GM19372 (cell line): Measurements from ENCODE around the gene DPEP2NB.
"Not testable (repeated sequence)": the region's sequence is repeated elsewhere in the genome, so short reads cannot be mapped to it uniquely, and the experiment has no call there.

Source experiments
- ATAC-seq: cut with Tn5 transposase; IDR thresholded peaks from one replicate; pipeline ENCODE4 v1.9.1; 2021; ENCODE audit warnings: mild to moderate bottlenecking, low read depth, moderate library complexity; ENCODE audit not compliant: unreplicated experiment

DPEP2NB gene

DNA sequence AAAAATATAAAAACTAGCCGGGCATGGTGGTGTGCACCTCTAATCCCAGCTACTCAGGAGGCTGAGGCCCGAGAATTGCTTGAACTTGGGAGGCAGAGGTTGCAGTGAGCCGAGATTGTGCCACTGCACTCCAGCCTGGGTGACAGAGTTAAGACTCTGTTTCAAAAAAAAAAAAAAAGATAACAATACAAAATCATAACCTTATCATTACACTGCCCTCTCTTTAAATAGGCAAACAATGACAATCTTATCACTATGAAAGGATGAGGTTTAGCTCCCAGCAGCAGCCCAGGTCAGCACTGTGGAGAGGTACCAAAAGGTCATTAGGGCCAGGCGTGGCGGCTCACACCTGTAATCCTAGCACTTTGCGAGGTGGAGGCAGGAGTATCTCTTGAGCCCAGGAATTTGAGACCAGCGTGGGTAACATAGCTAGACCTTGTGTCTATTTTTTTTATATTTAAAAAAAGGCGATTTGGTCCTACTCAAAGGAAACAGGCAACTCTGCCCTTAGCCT, 3.5 kb upstream of the DPEP2NB start:
- no peak for ATAC-seq

DNA sequence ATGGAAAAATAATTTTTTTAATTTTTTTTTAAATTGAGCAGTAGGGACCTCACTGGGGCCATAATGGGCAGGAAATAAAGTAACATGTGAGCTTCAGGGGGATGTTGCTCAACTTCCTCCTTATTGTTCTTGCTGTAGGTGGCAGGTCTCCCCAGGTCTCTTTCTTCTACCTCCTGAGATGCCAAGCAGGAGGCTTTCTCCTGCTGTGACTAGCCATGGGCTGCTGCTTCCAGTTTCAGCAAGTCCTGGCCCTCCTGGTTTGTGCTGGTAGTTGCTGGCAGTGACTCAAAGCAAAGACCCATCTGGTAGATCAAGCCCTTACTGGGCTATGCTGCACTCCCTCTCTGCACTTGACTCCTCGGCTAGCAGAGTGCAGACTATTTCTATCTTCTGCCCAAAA, 2.3 kb downstream of the DPEP2NB start:
- no peak for ATAC-seq

DNA sequence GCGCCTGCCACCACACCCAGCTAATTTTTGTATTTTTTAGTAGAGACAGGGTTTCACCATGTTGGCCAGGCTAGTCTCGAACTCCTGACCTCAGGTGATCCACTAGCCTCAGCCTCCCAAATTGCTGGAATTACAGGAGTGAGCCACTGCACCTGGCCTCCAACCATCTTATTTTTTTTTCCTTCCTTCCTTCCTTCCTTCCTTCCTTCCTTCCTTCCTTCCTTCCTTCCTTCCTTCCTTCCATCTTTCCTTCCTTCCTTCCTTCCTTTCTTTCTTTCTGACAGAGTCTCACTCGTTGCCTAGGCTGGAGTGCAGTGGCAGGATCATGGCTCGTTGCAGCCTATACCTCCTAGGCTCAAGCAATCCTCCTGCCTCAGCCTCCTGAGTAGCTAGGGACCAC, 5.8 kb downstream of the DPEP2NB start:
- ATAC-seq, result not testable (repeated sequence)

DNA sequence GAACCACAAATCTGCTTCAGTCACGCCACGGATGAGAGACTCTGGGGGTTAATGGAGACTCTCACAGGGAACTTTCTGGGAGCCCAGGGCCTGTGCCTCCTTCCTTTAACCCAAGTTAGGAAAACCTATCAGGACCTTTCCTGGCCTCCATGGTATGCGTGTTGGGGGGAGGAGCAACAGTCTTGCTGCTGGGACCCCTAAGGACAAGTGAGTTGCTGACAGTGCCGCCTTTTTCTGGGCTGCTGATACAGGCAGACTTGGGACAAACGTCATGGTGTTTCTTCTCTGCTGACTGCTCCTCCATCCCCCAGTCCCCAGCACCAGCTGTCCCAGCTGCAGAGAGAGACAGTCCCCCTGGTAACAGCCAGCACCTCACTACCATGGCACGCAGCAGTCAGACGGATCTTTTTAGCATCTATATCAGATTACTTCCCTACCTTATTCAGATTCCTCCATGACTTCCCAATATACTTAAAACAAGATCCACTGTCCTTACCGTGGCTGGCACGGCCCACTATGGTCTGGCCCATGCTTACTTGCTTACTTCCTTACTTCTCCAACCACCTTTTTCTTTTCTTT, 6.5 kb downstream of the DPEP2NB start:
- no peak for ATAC-seq

DNA sequence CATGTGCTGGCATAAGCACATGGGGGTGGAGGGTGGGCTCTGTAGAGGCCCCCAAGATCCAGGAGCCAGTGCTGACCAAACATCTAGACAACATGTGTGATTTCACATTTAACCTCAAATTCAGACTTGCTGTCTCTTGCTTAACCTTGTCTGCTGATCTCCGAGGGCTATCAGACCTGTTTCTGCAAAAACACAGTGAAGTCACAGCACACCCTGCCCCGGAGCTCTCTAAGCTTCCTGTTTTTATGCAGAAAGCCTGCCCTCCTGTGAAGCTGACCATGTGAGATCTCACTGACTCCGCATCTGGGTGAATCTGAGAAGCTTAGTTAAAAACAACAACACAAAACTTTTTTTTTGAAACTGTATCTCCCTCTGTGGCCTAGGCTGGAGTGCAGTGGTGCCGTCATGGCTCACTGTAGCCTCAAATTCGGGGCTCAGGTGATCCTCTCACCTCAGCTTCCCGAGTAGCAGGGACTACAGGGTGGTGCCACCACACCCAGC, 9.9 kb downstream of the DPEP2NB start:
- no peak for ATAC-seq

DNA sequence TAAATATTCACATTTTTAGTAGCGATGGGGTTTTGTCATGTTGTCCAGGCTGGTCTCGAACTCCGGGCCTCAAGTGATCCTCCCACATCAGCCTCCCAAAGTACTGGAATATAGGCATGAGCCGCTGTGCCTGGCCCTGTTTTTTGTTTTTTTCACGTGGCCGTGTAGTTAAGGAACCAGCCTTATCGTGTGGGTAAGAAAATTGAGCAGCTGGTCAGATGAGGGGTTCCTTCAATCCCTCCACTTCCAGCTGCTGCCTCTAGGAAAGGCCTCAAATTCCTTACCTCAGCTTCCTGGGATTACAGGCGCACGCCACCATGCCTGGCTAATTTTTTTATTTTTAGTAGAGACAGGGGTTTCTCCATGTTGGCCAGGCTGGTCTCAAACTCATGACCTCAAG, 10.5 kb downstream of the DPEP2NB start:
- ATAC-seq, result no peak

DNA sequence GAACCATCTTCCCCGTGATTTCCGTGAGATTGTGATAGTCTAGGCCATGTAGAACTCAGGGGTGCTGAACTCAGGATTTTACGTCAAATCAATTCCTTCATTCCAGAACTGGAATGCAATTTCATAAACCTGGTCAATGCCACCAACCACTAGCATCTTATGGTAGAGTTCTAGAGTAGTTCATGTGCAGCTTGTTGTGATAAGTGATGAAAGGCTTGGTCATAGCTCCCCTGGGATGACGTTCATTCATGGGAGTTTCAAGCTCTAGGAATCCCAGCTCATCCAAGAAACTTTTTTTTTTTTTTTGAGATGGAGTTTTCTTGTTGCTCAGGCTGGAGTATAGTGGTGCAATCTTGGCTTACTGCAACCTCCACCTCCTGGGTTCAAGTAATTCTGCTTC, 12.7 kb downstream of the DPEP2NB start:
- no peak for ATAC-seq

DNA sequence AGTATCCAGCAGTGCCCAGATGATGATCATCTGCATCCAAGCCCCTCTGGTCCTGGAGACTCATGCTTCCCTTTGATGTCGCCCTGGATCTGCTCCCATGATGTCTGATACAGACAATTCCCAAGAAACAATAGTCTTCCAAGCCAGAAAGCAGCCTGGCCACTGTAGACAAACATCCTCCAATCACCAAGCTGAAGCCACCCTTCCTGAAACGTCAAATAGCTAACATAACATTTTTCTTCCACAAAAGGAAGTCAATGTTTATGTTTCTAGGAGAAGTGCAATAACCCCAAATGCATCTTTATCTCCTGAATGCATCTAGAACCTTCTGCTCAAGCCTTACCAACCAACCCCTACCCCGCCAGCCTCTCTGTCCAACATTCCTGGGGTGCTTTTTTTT, 15.3 kb downstream of the DPEP2NB start:
- no peak for ATAC-seq

DNA sequence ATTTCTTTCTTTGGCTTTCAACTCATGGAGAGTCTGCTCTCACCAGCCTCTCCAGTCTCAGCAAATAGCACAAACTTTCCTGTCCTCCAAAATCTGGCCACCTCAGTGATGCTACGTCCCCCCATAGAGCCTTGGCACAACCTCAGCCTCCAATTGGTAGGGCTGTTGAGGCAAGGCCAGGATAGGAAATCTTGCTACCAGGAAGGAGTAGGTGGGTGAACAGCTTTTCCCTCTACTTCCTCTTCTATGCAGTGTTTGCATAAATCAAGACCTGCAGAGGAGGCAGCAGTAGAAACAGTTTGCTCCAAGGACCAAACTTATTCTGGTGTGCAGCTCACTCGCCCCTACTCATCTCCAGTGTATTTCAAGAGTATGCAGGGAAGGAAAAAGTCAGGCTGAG, 15.7 kb downstream of the DPEP2NB start:
- ATAC-seq, result no peak

DNA sequence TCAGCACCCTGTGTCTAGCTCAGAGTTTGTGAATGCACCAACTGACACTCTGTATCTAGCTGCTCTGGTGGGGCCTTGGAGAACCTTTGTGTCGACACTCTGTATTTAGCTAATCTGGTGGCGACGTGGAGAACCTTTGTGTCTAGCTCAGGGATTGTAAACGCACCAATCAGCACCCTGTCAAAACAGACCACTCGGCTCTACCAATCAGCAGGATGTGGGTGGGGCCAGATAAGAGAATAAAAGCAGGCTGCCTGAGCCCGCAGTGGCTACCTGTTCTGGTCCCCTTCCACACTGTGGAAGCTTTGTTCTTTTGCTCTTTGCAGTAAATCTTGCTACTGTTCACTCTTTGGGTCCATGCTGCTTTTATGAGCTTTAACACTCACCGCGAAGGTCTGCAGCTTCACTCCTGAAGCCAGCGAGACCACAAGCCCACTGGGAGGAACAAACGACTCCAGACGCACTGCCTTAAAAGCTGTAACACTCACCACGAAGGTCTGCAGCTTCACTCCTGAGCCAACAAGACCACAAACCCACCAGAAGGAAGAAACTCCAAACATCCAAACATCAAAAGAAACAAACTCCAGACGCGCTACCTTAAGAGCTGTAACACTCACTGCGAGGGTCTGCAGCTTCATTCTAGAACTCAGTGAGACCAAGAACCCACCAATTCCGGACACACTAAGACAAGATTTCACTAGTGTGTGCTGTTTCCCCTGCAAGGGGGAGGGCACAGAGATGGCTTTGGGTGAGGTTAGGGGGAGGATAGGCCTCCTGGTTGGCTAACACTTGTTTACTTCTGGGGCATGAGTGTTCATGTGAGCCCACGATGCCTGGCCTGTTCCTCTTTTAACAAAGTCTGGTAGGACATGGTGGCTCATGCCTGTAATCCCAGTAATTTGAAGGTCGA, 16.7 kb downstream of the DPEP2NB start, which contains the start of gene DPEP2:
Gene DPEP2, minus strand, starts transcription at position 706 of the 910 bp plus-strand sequence. CDS start 6,272 bp downstream, outside the sequence.
- ATAC-seq, result not testable (repeated sequence)

DNA sequence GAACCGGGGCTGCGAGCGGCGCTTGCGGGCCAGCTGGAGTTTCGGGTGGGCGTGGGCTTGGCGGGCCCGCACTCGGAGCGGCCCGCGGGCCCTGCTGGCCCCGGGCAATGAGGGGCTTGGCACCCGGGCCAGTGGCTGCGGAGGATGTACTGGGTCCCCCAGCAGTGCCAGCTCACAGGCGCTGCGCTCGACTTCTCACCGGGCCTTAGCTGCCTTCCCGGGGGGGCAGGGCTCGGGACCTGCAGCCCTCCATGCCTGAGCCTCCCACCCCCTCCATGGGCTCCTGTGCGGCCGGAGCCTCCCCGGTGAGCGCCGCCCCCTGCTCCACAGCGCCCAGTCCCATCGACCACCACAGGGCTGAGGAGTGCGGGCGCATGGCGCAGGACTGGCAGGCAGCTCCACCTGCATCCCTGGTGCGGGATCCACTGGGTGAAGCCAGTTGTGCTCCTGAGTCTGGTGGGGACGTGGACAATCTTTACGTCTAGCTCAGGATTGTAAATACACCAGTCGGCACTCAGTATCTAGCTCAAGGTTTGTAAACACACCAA, 17.4 kb downstream of the DPEP2NB start:
- ATAC-seq, result not testable (repeated sequence)

DNA sequence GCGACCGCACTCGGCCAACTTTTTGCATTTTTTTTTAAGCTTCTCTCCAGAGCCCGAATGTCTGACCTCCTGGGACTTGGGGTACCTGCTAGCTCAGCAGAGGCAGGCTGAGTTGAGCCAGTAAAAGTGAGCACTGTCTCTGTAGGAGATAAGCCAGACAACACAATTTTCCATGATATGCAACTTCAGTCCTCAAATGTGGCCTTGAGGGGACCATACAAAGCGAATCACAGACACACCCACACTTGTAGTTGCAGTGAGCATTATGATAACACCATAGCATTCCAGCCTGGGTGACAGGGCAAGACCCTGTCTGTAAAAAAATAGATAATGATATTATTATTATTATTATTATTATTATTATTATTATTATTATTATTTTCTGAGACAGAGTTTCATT, 19.0 kb downstream of the DPEP2NB start:
- ATAC-seq, result no peak

DNA sequence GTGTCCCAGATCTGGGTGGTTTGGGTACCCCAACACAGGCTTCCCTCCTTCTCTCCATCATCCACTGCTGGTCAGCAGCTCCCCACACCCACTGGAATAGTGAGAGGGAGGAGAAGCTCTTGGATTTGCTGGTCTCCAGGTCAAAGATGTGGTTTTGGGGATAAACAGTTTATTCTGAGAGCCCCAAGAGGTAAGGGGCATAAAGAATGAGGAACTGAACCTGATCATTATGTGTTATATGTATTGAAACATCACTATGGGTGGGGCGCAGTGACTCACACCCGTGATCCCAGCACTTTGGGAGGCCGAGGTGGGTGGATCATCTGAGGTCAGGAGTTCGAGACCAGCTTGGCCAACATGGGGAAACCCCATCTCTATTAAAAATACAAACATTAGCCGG, 20.3 kb downstream of the DPEP2NB start:
- no peak for ATAC-seq

DNA sequence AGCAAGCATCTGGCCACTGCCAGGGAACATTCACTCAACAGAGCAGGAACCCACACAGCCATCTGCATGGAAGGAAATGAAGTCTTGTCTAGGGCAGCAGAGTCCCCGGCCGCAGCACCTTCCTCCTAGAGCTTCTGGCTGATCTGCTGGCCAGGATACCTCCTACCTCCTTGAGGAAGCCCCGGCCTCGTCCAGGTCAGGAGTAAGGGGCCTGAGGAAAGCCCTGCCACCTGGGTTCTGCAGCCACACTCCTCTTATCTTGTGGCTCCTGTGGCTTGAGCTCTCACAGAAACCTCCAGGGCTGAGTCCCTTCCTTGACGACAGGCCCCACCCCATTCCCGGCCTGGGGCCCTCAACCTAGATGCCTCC, 21.7 kb downstream of the DPEP2NB start:
- not testable (repeated sequence) for ATAC-seq

DNA sequence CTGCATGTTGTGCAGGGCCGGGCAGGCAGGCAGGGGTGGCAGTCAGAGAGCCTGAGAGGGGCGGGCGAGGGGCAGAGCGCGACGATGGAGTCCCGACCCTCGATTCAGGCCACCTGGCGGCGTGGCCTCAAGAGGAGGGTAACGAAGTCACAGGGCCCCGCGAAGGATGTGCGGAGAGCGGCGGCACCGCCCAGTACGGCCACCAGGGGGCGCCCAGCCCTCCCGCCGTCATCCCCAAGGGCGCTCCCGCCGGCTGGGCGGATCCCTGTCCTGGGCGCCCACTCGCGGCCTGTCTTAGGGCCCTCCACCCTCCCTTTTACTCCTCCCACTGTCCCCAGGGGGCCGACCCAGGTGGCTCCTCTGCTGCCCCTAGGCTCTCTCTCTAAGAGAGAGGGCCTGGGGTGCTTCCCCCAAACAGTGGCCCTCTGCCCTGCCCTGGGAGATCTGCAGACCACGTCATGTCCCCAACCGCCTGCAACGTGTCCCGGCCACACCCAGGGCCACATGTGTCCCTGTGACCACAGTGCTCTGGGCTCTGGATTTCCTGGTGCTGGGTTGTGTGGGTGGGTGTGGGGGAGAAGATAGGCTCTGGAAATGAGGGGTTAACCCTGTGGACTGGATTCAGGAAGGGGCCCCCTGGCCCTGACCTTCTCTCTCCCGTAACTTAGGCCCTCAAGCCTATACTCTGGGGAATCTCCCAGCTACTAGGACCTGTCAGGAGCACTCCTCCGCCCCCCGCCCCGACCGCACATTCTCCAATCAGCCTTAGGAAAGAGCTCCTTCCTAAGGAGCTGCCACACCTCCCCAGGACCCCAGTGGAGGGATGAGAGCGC, 22.3 kb downstream of the DPEP2NB start:
- peak; percentile 72 for ATAC-seq

DNA sequence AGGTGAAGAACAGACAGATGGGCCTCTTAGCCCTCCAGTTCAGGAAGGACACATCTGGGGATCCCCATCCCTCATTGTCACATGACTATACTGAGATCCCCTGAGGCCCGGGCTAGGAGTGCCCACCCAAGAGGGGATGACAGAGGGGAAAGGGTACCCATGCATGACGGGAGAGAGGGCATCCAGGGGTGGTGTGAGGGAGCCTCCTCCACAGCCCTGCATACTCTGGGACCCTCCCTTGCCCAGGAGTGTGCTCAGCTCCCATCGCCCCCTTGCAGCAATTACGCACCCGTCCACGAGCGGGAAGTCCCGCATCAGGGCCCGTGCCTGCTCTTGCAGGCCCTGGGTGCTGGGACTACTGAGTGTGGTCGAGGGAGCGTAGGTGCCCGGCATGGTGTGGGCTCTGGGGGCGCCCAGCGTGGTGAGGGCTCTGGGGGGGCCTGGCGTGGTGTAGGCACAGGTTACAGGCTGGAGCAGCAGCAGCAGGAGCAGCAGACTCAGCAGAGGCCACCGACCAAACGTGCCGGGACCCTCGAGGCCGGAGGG, 23.0 kb downstream of the DPEP2NB start:
- ATAC-seq, result no peak

DNA sequence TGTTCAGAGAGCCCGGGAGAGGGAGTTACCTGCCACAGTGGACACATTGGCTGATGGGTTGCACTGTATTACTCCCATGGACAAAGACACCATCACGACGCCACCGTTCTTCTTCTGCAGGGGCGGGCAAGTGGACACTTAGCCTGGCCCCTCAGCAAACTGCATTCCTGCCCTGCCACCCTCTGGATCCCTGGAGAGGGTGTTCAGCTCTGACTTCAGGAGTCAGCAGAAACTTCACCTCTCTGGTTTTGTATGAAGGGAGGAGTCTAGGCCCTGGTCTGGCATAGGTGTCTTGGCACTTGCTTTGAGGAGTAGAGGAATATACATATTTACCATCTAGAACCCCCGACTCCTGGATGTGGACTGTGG, 25.7 kb downstream of the DPEP2NB start:
- ATAC-seq, result no peak

DNA sequence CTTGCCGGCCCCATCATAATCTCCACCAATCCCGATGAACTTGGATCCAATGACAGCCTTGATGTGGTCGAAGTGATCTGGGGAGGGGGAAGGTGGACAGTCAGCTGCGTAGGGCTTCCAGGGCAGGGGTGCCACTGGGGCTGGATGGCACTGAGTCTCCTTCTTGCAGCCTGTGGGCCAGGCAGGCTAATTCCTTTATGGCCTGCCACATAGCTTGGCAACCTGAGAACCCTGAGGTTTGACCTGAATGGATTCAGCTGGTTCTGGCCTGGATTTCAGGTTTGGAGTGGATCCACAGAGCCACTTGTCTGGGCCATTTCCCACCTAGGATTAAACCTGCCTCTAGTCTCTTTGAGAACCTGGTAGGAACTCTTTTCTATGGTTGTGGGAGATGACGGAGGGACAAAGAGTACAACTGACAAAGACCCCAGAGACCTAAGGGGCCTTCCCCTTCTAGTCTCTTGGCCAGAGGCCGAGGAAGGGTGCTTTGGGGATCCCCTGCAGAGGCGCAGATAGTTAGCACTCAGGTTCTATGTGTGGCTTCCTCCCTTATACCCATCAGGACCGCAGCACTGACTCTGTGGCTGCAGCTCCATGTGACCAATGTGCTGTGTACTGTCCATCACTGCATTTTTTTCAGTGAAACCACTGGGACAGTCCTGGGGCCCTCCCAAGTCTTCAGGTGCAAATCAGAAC, 26.2 kb downstream of the DPEP2NB start:
- no peak for ATAC-seq

DNA sequence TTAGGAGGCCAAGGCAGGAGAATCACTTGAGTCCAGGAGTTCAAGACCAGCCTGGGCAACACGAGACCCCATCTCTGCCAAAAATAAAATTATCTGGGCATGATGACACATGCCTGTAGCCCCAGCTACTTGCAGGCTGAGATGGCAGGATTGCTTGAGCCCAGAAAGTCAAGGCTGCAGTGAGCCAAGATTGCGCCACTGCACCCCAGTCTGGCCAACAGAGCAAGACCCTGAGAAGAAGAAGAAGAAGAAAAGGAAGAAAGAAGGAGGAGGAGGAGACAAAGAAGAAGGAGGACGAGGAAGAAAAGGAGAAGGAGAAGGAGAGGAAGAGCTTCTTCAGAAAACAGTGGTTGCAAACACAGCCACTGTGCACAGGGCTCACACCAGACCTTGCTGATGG, 27.0 kb downstream of the DPEP2NB start:
- no peak for ATAC-seq
